Naive thymus-derived CD4-positive, alpha-beta T cell (primary cell): ENCODE data around the gene SERPINA4. TPM values are rescaled to one million over a fixed set of nuclear protein-coding genes. Genes with fewer than 3 reads are reported as not detected.

ENCODE experiments used
- ATAC-seq: fragments of 150-1000 bp; cut with Tn5 transposase; 2 replicates; pipeline ENCODE4 v1.10.0; 2021; ENCODE audit warnings: mild to moderate bottlenecking, moderate library complexity
- CTCF ChIA-PET: fragments of 350-600 bp; sonication (Branson Sonifier 250); formaldehyde crosslinking; loops from one replicate; lab custom pipeline; 2021; ENCODE audit warnings: antibody characterized with exemption; lab: Charles Lee
- POLR2A ChIA-PET: fragments of 350-600 bp; sonication (Branson Sonifier 250); formaldehyde crosslinking; loops from one replicate; lab custom pipeline; 2021; ENCODE audit warnings: antibody characterized with exemption, inconsistent platforms; lab: Charles Lee
- DNase-seq, 9 donors: peaks; one replicate each; pipeline versions ENCODE4 v3.0.0 to v3.0.0-alpha.2; 2020 to 2022; ENCODE audit warnings: mixed read lengths in 1 of 9
- H3K27ac ChIP-seq: one replicate; pipeline ENCODE4 v1.7.0; 2013; ENCODE audit warnings: mild to moderate bottlenecking, low read depth, low read length, moderate library complexity
- H3K27me3 ChIP-seq, 2 donors: one replicate each; pipeline ENCODE4 v1.7.0; 2013; ENCODE audit warnings: low read length in 2 of 2, mild to moderate bottlenecking in 2 of 2, moderate library complexity in 2 of 2; ENCODE audit not compliant: control insufficient read depth in 2 of 2, insufficient read depth in 2 of 2
- H3K36me3 ChIP-seq, 3 experiments: 1 replicate in 2 of 3; 2 replicates in 1 of 3; pipeline ENCODE4 v1.7.0; 2013; ENCODE audit warnings: low read length in 3 of 3, mild to moderate bottlenecking in 3 of 3, moderate library complexity in 1 of 3; ENCODE audit not compliant: insufficient read depth in 3 of 3, control insufficient read depth in 2 of 3
- H3K4me1 ChIP-seq, 2 donors: one replicate each; pipeline ENCODE4 v1.7.0; 2013; ENCODE audit warnings: low read length in 2 of 2, mild to moderate bottlenecking in 2 of 2, moderate library complexity in 1 of 2; ENCODE audit not compliant: control insufficient read depth in 2 of 2, insufficient read depth in 2 of 2
- H3K4me3 ChIP-seq: 2 replicates; pipeline ENCODE4 v1.7.0; 2013; ENCODE audit warnings: mild to moderate bottlenecking, low read length
- H3K9me3 ChIP-seq, 3 experiments: 1 replicate in 2 of 3; 2 replicates in 1 of 3; pipeline ENCODE4 v1.7.0; 2013; ENCODE audit warnings: low read length in 3 of 3; ENCODE audit not compliant: control insufficient read depth in 2 of 3
- H3K27ac Mint-ChIP-seq, 9 donors: one replicate each; pipeline ENCODE4 v1.8.0; 2020 to 2022; ENCODE audit warnings: mixed read lengths in 9 of 9, mild to moderate bottlenecking in 8 of 9, moderate library complexity in 5 of 9, inconsistent platforms in 2 of 9
- H3K27me3 Mint-ChIP-seq, 5 donors: one replicate each; pipeline ENCODE4 v1.8.0; 2021 to 2022; ENCODE audit warnings: mixed read lengths in 5 of 5, mild to moderate bottlenecking in 1 of 5
- H3K36me3 Mint-ChIP-seq, 5 donors: one replicate each; pipeline ENCODE4 v1.8.0; 2020 to 2022; ENCODE audit warnings: mixed read lengths in 5 of 5, mild to moderate bottlenecking in 3 of 5, inconsistent platforms in 1 of 5
- H3K4me1 Mint-ChIP-seq, 7 donors: one replicate each; pipeline ENCODE4 v1.8.0; 2020 to 2022; ENCODE audit warnings: mixed read lengths in 7 of 7, mild to moderate bottlenecking in 3 of 7, inconsistent platforms in 1 of 7
- H3K4me3 Mint-ChIP-seq, 10 donors: one replicate each; pipeline ENCODE4 v1.8.0; 2020 to 2022; ENCODE audit warnings: mild to moderate bottlenecking in 10 of 10, mixed read lengths in 10 of 10, moderate library complexity in 6 of 10, inconsistent platforms in 2 of 10
- H3K9me3 Mint-ChIP-seq, 11 donors: one replicate each; pipeline ENCODE4 v1.8.0; 2020 to 2022; ENCODE audit warnings: mixed read lengths in 11 of 11, mild to moderate bottlenecking in 4 of 11, inconsistent platforms in 1 of 11, moderate library complexity in 1 of 11
- intact Hi-C, 2 donors: fragments of 100-400 bp; cut with micrococcal nuclease; formaldehyde crosslinking; loops; one replicate each; pipeline ENCODE4 v1.15.1; 2023
- polyA plus RNA-seq, 2 donors: library from polyadenylated mRNA; unstranded; fragments of 300-500 nt; fragmentation: Illumina TruSeq; gene quantifications; one replicate each; pipeline ENCODE4 v1.2.3, GENCODE V29; 2021
- total RNA-seq, 6 experiments: library from RNA in 5 of 6; stranded (reverse) in 5 of 6; gene quantifications; 1 replicate in 5 of 6; 2 replicates in 1 of 6; pipeline ENCODE4 v1.2.3 and lab custom pipeline; 2021 to 2026

The SERPINA4 gene
- total and polyA plus RNA-seq, 7 experiments from 2014 or later: not detected

GRCh38 chr14:94542111-94542810 lies 19.0 kb upstream of the SERPINA4 start:
- intact Hi-C loops: no loop called here
- Mint-ChIP-seq H3K4me1 (peaks cover 0 to 2% (median 0%) of the 10 kb centered on the region in 7 donors), H3K27ac (no peak overlapping the region), H3K36me3 (no peaks in the 10 kb centered on the region), H3K9me3 (peaks cover 0 to 27% (median 3%) of the 10 kb centered on the region in 11 donors), H3K27me3 (peaks cover 0 to 49% (median 22%) of the 10 kb centered on the region in 5 donors), H3K4me3 (no peak overlapping the region)
- ChIA-PET POLR2A (no interaction called here), CTCF (no interaction called here)
- H3K9me3 ChIP-seq: no peaks in the 10 kb centered on the region
- no peak for DNase-seq
- no peak overlapping the region for H3K27ac ChIP-seq
- H3K36me3 ChIP-seq: no peaks in the 10 kb centered on the region
- H3K27me3 ChIP-seq: peaks cover 0 to 3% of the 10 kb centered on the region in 2 donors
- H3K4me3 ChIP-seq: no peak overlapping the region
- ATAC-seq: no peak
- no peaks in the 10 kb centered on the region for H3K4me1 ChIP-seq

- ATAC-seq (no peak), DNase-seq (no peak)
- peaks cover 0 to 20% (median 4%) of the 10 kb centered on the region in 11 donors for H3K9me3 Mint-ChIP-seq
- ChIA-PET POLR2A (no interaction called here), CTCF (no interaction called here)
- Histone ChIP-seq H3K27ac (no peak overlapping the region), H3K4me1 (no peaks in the 10 kb centered on the region), H3K36me3 (no peaks in the 10 kb centered on the region), H3K9me3 (no peaks in the 10 kb centered on the region), H3K4me3 (no peak overlapping the region), H3K27me3 (peaks cover 0 to 3% of the 10 kb centered on the region in 2 donors)
- no peak overlapping the region for H3K27ac Mint-ChIP-seq
- no peaks in the 10 kb centered on the region for H3K36me3 Mint-ChIP-seq
- H3K4me1 Mint-ChIP-seq: peaks cover 0 to 2% (median 0%) of the 10 kb centered on the region in 7 donors
- H3K27me3 Mint-ChIP-seq: peaks cover 0 to 52% (median 22%) of the 10 kb centered on the region in 5 donors
- H3K4me3 Mint-ChIP-seq: no peak overlapping the region
- intact Hi-C loops: no loop called here
These were observed 18.3 kb upstream of the SERPINA4 start for GRCh38 chr14:94542811-94543440.

- intact Hi-C loops: no loop called here
- peaks cover 0 to 46% (median 17%) of the 10 kb centered on the region in 5 donors for H3K27me3 Mint-ChIP-seq
- H3K4me3 ChIP-seq: no peak overlapping the region
- H3K9me3 ChIP-seq: no peaks in the 10 kb centered on the region
- H3K4me3 Mint-ChIP-seq: no peak overlapping the region
- no peak overlapping the region for H3K27ac ChIP-seq
- POLR2A ChIA-PET: interaction anchor here (0.6 kb wide), 1 partner anchor 726 kb away, joined by 3 read pairs; no protein-coding TSS in a partner anchor
- H3K4me1 Mint-ChIP-seq: peaks cover 0 to 2% (median 0%) of the 10 kb centered on the region in 7 donors
- no peaks in the 10 kb centered on the region for H3K36me3 Mint-ChIP-seq
- ATAC-seq (no peak), DNase-seq (no peak)
- H3K4me1 ChIP-seq: no peaks in the 10 kb centered on the region
- CTCF ChIA-PET: no interaction called here
- H3K27ac Mint-ChIP-seq: no peak overlapping the region
- no peaks in the 10 kb centered on the region for H3K36me3 ChIP-seq
- peaks cover 0 to 14% (median 2%) of the 10 kb centered on the region in 11 donors for H3K9me3 Mint-ChIP-seq
- peaks cover 0 to 3% of the 10 kb centered on the region in 2 donors for H3K27me3 ChIP-seq
These were observed 17.7 kb upstream of the SERPINA4 start for GRCh38 chr14:94543449-94544124.

- Mint-ChIP-seq H3K4me3 (no peak overlapping the region), H3K27me3 (peaks cover 0 to 51% (median 14%) of the 10 kb centered on the region in 5 donors), H3K4me1 (peaks cover 0 to under 1% (median 0%) of the 10 kb centered on the region in 7 donors), H3K9me3 (peaks cover 0 to 13% (median 0%) of the 10 kb centered on the region in 11 donors), H3K36me3 (no peaks in the 10 kb centered on the region), H3K27ac (no peak overlapping the region)
- intact Hi-C loops: loop anchor here in 1 of 2 donors (5.0 kb wide), 1 partner anchor 412 kb away; no protein-coding TSS in a partner anchor
- POLR2A ChIA-PET: no interaction called here
- CTCF ChIA-PET: interaction anchor here (0.8 kb wide), 1 partner anchor 206 kb away, joined by 3 read pairs; no protein-coding TSS in a partner anchor
- H3K4me1 ChIP-seq: no peaks in the 10 kb centered on the region
- peaks cover 0 to 3% of the 10 kb centered on the region in 2 donors for H3K27me3 ChIP-seq
- H3K4me3 ChIP-seq: no peak overlapping the region
- H3K36me3 ChIP-seq: no peaks in the 10 kb centered on the region
- DNase-seq (no peak), ATAC-seq (no peak)
- no peak overlapping the region for H3K27ac ChIP-seq
- H3K9me3 ChIP-seq: no peaks in the 10 kb centered on the region
These were observed 16.5 kb upstream of the SERPINA4 start for GRCh38 chr14:94544726-94545125.

- no peak overlapping the region for H3K4me3 Mint-ChIP-seq
- H3K9me3 Mint-ChIP-seq: peaks cover 0 to 13% (median 0%) of the 10 kb centered on the region in 11 donors
- H3K27ac ChIP-seq: no peak overlapping the region
- ATAC-seq: no peak
- no peak for DNase-seq
- no peaks in the 10 kb centered on the region for H3K4me1 ChIP-seq
- no peaks in the 10 kb centered on the region for H3K9me3 ChIP-seq
- POLR2A ChIA-PET: no interaction called here
- H3K36me3 ChIP-seq: no peaks in the 10 kb centered on the region
- no peaks in the 10 kb centered on the region for H3K4me1 Mint-ChIP-seq
- H3K27me3 Mint-ChIP-seq: peaks cover 0 to 56% (median 14%) of the 10 kb centered on the region in 5 donors
- intact Hi-C loops: loop anchor here in 1 of 2 donors (5.0 kb wide), 1 partner anchor 413 kb away; no protein-coding TSS in a partner anchor
- no peaks in the 10 kb centered on the region for H3K36me3 Mint-ChIP-seq
- H3K27ac Mint-ChIP-seq: no peak overlapping the region
- no peak overlapping the region for H3K4me3 ChIP-seq
- CTCF ChIA-PET: interaction anchor here (0.8 kb wide), 1 partner anchor 206 kb away, joined by 3 read pairs; no protein-coding TSS in a partner anchor
- H3K27me3 ChIP-seq: peaks cover 0 to 3% of the 10 kb centered on the region in 2 donors
These were observed 16.0 kb upstream of the SERPINA4 start for GRCh38 chr14:94545131-94545841.

GRCh38 chr14:94547151-94547680 lies 14.0 kb upstream of the SERPINA4 start:
- Histone ChIP-seq H3K4me3 (no peak overlapping the region), H3K27me3 (peaks cover 0 to 3% of the 10 kb centered on the region in 2 donors), H3K9me3 (no peaks in the 10 kb centered on the region), H3K4me1 (no peaks in the 10 kb centered on the region), H3K27ac (no peak overlapping the region), H3K36me3 (no peaks in the 10 kb centered on the region)
- intact Hi-C loops: loop anchor here in 1 of 2 donors (5.0 kb wide), 1 partner anchor 415 kb away; no protein-coding TSS in a partner anchor
- no peaks in the 10 kb centered on the region for H3K36me3 Mint-ChIP-seq
- H3K27me3 Mint-ChIP-seq: peaks cover 8 to 46% (median 23%) of the 10 kb centered on the region in 5 donors
- no peak for DNase-seq
- peaks cover 0 to 13% (median 0%) of the 10 kb centered on the region in 11 donors for H3K9me3 Mint-ChIP-seq
- no peaks in the 10 kb centered on the region for H3K4me1 Mint-ChIP-seq
- no peak overlapping the region for H3K4me3 Mint-ChIP-seq
- ChIA-PET POLR2A (no interaction called here), CTCF (no interaction called here)
- no peak for ATAC-seq
- no peak overlapping the region for H3K27ac Mint-ChIP-seq
